GM18951 (cell line): Measurements from ENCODE around the gene PLEKHG3.

Experiments used
- POLR2A ChIP-seq: IDR thresholded peaks from 4 replicates; pipeline ENCODE4 v1.6.1; 2011; ENCODE audit warnings: mild to moderate bottlenecking; ENCODE audit not compliant: insufficient read length, insufficient read depth; ENCODE audit errors: extremely low read depth
- in situ Hi-C: fragments of 300-500 bp; cut with MboI; formaldehyde crosslinking; loops from one replicate; pipeline ENCODE4 v1.12.0; 2022; ENCODE audit warnings: low sequenced_read_pairs, mixed read lengths, inconsistent platforms; ENCODE audit not compliant: unreplicated experiment

Gene PLEKHG3

DNA sequence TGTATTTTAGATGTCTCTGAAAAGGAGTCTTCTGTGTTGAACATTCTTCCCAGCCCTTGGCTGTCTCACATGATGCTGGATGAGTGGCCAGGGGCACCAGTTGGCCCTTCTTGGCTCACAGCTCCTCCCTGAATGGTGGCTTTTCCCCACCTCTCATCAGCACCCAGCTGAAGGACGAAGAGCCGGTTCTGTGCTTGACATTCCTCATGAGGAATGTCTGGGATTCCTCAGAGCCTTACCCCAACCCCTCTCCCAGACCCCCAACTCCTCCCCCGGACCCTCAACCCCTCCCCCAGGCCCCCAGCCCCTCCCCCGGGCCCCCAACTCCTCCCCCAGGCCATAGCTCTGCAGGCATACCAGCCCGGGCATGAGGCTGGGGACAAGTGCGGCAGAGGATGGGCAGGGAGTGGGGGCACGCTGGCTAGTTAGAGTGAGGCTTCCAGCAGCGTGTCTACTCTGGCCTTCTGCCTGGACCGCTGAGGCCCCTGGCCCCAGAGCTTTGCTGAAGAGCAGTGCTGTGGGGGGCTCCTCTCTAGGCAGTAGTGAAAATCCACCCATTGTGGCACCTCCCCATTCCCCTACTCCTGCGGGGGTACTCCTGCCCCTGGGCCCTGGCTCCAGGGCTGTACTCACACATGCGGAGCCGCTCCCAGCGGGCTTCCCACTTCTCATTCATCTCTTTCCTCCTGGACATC lies 64.3 kb downstream of the PLEKHG3 start:
- in situ Hi-C loops = no loop called here

DNA sequence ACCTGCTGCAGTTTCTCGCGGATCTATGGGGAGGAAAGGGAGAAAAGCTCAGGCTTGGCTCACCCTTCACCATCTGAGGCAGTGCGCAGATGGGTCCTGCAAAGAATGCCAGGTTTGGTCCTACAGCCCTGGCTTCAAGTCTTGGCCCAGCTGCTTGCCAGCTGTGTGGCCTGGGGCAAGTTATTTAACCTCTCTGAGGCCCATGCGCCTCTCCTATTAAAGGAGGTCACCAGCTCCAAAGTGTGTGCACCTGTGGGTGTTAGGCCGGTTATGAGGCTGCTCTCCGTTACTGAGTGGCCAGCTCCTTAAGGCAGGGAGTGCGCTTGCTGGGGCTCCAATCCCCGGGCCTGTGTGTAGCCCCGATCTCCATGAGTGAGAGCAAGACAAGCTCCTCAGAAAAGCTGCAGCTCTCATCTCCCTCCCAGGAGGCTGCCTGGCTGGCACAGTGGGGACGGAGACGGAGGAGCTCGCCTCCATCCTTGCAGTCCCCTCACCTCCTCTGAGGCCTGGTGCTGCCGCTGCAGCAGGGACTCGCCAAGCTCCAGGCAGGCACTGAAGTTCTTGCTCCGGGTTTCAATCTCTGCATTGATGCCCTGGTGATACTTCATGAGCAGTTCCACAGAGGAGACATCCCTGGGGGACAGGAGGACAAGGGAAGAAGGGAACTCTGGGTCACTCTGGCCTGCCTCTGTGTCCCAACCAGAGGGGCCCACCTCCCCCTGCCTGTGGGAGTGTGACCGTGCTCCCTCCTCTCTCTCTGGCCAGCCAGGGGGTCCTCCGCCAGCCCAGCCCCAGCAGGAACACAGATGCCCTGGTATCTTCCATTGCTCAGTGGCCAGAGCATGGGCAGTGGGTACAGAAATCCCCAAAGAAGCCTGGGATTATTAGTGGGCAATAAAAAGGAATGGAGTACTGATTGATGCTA lies 65.1 kb downstream of the PLEKHG3 start:
- TF ChIP-seq POLR2A = no peak
- in situ Hi-C loops = no loop called here

More for the DNA sequence above, 64.3 kb downstream of the PLEKHG3 start:
- no peak for TF ChIP-seq POLR2A

DNA sequence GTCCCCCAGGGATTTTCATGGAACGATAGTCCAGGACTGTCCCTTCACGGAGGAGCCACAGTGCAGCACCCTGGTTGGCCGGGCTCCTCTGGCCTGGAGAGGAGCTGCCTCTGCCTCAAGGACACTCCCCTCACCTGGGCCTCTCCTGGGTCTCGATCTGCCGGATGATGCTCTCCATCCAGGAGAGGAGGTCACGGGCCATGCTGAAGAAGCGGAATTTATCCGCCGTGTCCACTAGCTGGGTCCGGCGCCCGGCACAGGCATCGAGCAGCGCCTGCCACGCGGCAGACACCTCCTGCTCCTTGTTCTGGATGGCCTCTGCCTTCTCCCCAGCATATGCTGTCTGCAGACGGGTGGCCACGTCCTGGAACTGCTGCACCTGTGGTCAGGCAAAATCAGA lies 66.5 kb downstream of the PLEKHG3 start:
- no peak for TF ChIP-seq POLR2A
- in situ Hi-C loops = no loop called here

GRCh38 chr14:64771161-64771560 lies 66.9 kb downstream of the PLEKHG3 start:
- TF ChIP-seq POLR2A = no peak
- in situ Hi-C loops = no loop called here

- TF ChIP-seq POLR2A = no peak
- in situ Hi-C loops = no loop called here
Observed at GRCh38 chr14:64772397-64772950, 68.2 kb downstream of the PLEKHG3 start.

- no peak for TF ChIP-seq POLR2A
- in situ Hi-C loops = no loop called here
Observed at GRCh38 chr14:64773046-64773445, 68.8 kb downstream of the PLEKHG3 start.

DNA sequence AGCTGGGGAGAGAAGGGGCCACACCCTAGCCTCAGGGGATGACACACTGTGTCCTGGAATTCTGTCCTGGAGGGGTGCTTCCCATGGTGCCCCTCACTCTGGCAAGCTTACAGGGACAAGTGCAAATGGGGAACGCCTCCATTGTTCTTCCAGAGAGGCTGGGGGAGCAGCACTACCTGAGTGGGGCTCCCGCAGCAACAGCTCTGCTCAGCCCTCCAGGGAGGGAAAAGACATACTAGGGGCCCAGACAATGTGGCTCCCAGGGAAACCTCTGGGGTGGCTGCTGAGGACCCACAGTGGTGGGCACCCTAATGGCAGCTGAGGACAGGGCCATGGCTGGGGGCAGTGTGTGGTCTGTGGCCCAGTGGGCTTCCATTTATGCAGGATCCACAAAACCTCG lies 69.4 kb downstream of the PLEKHG3 start:
- TF ChIP-seq POLR2A = no peak
- in situ Hi-C loops = no loop called here

DNA sequence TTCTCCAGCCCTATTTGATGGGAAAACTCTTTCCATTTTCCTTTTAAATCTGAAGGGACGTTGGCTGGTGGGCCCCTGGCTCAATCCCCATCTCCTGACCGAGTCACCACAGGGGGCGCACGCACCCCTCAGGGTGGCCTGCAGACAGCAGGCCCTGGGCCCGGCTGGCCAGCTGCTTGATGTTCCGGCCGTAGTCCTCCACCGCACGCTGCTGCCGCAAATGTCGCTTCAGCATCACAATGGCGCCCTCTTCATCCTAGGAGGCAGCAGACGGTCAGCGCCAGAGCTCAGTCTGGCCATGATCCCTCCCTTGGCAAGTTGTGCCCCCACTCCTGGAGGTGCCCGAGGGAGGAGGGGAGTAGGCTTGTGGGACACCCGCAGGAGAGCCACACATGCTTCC lies 70.0 kb downstream of the PLEKHG3 start:
- TF ChIP-seq POLR2A = no peak
- in situ Hi-C loops = no loop called here

DNA sequence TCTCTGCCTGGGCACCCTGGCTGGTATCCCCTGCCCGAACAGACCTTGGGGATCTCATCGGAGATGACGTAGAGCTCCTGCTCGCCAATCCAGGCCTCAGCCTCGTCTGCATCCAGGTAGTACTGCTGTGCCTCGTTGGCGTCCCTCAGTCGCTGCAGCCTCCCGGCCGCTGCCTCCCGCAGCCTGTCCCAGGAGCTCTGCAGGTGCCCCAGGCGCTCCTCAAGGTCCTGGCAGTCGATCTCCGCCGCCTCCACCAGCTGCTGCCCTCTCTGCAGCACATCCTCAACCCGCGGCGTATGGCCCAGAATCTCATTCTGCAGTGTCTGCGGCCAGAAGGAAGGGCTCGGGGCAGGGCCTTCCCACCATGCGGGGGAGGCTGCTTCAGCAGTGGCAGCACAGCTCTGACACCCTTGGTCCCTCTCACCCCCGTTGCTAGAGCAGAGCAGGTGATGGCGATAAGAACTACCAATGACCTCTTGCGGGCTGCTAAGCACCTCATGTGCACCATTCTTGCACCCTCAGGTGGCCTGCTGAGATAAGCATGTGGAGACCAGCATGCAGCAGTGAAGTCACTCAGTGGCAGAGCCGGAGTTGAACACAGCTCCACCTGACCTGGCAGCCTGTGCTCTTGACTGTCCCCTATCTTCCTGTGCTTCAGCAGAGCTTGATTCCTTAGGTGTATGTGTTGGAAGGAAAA lies 71.0 kb downstream of the PLEKHG3 start:
- no peak for TF ChIP-seq POLR2A
- in situ Hi-C loops = no loop called here

DNA sequence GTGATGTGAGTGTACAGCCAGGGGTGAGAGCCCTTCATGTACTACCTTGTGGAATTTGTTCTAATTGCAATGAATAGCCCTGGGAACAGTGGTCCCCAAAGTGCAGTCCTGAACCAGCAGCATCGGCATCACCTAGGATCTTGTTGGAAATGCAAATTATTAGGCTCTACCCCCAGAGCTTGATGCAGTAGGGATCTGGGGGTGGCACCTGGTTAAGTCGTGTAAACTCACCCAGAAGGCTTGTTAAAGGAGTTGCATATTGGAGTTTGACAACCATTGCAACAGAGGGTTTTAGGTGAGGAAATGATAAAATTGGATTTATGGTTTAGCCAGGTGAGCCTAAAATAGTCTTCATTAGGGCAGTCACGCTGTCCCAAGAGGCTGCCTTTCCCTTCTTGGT lies 73.2 kb downstream of the PLEKHG3 start:
- in situ Hi-C loops = no loop called here

GRCh38 chr14:64778104-64778754 lies 74.0 kb downstream of the PLEKHG3 start:
- in situ Hi-C loops = no loop called here
- TF ChIP-seq POLR2A = no peak

More for the DNA sequence above, 73.2 kb downstream of the PLEKHG3 start:
- TF ChIP-seq POLR2A = no peak

DNA sequence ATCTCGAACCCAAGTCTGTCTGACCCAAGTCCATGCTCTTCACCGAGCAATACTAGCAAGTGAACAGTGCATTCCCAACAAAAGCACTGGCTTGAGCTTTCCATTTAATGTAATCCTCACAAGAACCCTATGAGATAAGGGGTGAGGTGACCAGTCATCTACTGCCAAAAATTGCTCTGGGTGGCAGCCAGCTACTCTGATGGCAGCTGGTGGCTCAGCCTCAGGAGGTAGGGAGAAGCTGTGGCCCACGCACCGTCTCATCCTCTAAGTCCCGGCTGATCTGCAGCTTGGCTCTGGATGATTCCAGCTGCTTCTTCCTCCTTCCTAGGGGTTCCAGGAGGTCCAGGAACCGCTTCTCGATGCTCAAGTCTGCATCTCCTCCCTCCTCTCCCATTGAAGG lies 75.2 kb downstream of the PLEKHG3 start:
- no peak for TF ChIP-seq POLR2A
- in situ Hi-C loops = no loop called here

GRCh38 chr14:64782196-64782595 lies 78.0 kb downstream of the PLEKHG3 start:
- in situ Hi-C loops = no loop called here
- no peak for TF ChIP-seq POLR2A

DNA sequence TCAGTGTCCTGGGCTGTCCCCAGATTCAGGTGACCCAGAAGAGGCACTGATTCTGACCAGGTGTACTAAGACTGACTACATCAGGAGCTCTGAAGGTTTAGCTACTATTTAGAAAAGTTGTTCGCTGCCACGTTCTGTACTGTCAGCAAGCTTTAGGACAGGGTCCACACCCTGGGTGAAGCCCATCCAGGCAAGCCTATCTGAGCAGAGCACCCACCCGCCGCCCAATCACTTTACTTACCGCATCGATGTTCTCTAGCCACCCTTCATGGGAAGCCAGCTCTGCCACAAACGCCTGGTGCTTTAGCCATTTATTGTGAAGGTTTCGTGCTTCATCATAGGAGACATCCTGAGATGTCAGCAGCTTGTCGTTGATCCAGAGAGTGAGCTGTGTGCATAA lies 79.8 kb downstream of the PLEKHG3 start:
- in situ Hi-C loops = no loop called here
- no peak for TF ChIP-seq POLR2A
